Articular chondrocyte of knee joint (primary cell): Measurements from ENCODE around the gene IL36RN. TPM values are rescaled to one million over a fixed set of nuclear protein-coding genes. Genes with fewer than 3 reads are reported as not detected.

Source experiments
- small RNA-seq: library from RNA; depleted of rRNA; stranded (forward); fragments of <200 nt; gene quantifications from one replicate; pipeline ENCODE3, GENCODE V24; 2012
- total RNA-seq: library from RNA; depleted of rRNA; stranded (reverse); fragments of >200 nt; gene quantifications from 2 replicates; pipeline ENCODE4 v1.2.3, GENCODE V29; 2012

Gene IL36RN
- not detected in 2 replicates for total RNA-seq

DNA sequence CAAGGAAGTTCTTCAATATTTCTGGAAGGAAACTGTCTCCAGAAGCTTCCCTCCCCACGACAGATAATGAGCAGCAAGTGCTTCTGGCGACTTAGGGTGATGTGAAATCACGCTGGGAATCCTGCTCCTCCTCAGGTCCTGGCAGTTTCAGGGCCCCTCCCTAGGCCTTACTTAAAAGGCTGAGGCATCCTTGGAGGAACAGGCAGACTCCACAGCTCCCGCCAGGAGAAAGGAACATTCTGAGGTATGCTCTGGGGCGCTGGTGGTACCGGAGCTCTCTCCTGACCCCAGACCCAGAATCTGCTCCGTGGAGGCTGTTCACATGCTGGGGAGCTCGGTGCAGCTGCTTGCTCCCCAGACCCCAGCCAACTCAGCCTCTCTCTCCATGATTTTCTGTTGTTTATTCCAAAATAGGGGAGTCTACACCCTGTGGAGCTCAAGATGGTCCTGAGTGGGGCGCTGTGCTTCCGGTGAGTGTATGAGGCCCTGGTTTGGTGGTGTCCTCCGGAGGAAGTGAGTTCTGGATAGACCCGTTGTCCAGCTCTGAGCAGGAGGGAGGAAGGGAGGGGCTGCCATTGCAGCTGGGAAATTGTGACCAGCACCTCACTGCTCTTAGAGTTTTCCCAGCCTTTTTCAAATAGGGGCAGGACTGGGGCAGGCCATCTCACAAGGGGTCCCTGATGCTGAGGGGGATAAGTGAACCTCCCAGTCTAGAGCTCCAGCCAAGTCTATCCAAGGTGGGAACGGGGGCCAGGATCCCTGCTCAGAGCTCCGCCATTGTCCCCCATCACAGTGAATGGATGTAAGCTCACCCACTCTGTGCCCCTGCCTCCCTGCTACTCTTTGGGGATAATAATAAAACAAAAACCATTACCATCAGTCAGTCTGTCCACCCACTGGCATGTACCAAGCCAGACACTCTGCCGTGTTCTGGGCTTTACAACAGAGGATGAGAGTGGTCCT lies at the start of gene IL36RN:
IL36RN (plus strand) TSS at position 201 of the 963 bp plus-strand sequence; CDS start at position 442, 241 bp downstream.

GRCh38 chr2:113052396-113052917 lies 6.5 kb upstream of the IL36RN start, which contains the start of gene IL36B:
Gene IL36B (minus strand): TSS chr2:113052867.

GRCh38 chr2:113067681-113068080 lies 8.7 kb downstream of the IL36RN start, which contains the start of gene IL1F10:
Gene IL1F10 (plus strand): TSS chr2:113067970. CDS start chr2:113072739, 4,769 bp downstream.

Small RNA genes lying within 50 kb of the gene (small RNA-seq; reads per million reads assigned to genes)
- not detected for gene RNU6-1180P

Other genes with a start within 250 kb of the IL36RN start
- gene IL1B, start 222.4 kb upstream of the IL36RN start, total RNA-seq: 0.11 TPM in 1 of 2 replicates, not detected in the other
- not detected in 2 replicates for gene IL37, start 148.0 kb upstream of the IL36RN start, total RNA-seq
- gene IL36G, start 81.2 kb upstream of the IL36RN start, total RNA-seq: not detected in 2 replicates
- gene IL36A, start 53.7 kb upstream of the IL36RN start, total RNA-seq: not detected in 2 replicates
- not detected in 2 replicates for gene IL36B, start 6.3 kb upstream of the IL36RN start, total RNA-seq
- not detected in 2 replicates for gene IL1F10, start 8.8 kb downstream of the IL36RN start, total RNA-seq
- gene IL1RN, start 68.4 kb downstream of the IL36RN start, total RNA-seq: not detected in 2 replicates
- 4.2 and 5.1 TPM in 2 replicates for gene PSD4, start 114.8 kb downstream of the IL36RN start, total RNA-seq
- gene PAX8, start 219.7 kb downstream of the IL36RN start, total RNA-seq: 0.65 and 0.86 TPM in 2 replicates